SK-N-DZ (cell line): Measurements from ENCODE around the gene MOGAT2.
"Not testable (repeated sequence)": the region's sequence is repeated elsewhere in the genome, so short reads cannot be mapped to it uniquely, and the experiment has no call there.

Source experiments
- DNase-seq: peaks from one replicate; pipeline ENCODE4 v3.0.0-alpha.2; 2015; ENCODE audit warnings: low spot score

MOGAT2 gene

GRCh38 chr11:75719340-75720239, 2.0 kb downstream of the MOGAT2 start:
- no peak for DNase-seq

DNA sequence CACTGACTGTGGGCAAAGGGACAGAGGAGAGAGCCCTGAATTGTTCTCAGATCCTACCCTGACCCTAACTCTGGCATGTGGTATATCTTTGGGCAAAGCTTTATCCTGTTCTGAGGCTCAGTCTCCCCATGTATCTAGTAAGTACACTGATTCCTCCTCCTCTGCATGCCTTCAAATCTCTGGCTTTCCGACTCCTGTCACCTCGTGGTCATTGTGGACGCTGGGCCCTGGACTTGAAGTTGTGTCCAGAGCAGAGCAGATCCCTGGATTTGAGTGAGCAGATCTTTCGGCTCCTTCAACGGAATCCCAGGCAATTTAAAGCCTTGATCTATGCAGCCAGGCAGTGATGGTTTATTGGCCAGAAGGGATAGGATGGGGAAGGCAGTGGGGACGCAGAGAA, 3.0 kb downstream of the MOGAT2 start:
- DNase-seq = no peak

DNA sequence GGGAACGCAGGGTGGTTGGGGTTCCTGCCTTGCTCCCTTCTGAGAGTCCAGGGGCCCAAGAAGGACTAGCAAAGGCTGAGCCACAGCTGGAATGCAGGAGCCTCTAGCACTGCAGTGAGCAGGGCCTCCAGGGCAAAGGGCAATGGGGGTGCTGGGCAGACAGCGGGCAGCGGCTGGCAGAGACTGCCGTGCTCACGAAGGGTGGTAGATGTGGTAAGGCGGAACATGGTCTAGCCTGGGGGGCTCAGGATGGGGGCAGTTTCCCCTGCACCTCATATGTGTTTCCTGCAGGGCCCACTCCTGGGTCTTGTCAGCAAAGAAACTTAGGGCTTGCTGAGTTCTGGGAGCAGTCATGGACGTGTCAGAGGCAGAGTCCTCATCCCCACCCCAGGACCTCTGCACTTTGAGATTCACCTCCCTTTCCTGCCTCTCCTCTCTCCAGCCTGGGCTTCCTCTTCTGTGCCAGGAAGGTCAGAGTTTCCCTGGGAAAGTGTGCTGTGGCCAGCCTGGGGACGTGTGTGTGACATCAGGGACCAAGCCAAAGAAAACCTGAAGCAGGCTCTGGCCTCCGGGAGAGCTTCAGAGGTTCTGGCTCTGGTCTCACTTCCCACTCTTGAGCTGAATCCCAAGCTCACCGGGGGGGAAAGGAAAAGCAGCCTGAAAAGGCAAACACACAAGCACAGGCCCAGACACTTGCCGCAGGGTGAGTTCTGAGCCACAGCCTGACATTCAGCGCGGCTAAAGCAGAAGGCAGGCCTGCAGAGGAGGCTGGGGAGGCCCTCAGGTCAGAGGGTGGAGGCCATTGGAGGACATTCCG, 4.4 kb downstream of the MOGAT2 start:
- DNase-seq = no peak

GRCh38 chr11:75722669-75723042, 5.0 kb downstream of the MOGAT2 start:
- DNase-seq = no peak

DNA sequence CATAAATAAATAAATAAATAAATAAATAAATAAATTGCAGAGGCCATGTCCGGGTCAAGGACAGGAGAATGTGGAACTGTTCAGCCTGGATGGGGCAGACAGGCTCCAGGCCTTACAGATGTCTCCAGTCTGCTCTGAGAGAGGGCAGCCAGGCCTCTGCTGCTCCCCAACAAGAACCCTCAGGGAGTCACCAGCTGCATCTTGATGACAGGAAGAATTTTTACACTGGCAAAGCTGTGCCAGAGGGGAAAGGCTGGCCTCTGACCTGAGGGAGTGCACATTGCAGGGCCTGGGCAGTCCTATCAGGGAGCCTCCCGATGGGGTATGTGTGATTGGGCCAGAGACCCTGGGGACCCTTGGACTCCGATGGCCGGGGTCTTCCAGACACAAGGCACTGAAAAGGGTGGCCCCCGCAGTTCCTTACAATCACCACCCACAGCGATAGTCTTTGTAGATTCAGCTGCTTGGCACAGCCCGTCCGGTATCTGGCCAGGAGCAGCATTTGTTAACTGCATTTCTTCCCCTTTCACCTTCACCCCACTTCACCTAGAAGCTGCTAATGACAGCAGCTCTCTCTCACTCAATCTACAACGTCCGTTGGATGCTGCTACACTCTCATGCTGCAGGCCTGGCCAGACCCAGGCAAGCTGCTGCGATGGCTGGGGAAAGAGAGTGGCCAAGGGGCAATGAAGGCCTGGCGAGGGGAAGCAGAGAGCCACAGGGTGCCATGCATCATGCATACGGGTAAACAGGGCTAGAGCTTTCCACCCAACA, 8.1 kb downstream of the MOGAT2 start:
- DNase-seq = no peak

DNA sequence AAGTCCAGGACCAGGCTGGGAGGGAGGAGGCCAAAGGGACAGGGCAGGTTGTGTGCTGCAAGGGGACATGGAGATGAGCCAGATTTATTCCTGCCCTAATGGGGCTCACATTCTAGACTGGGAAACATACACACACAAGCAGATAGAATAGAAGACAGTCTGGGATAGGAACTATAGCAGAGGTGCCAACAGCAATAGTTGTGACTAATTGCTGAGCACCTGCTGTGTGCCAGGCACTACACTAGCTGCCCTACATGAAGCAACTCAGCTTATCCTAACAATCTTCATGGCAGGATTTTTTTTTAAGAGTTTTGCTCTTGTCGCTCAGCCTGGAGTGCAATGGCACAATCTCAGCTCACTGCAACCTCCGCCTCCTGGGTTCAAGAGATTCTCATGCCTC, 11.4 kb downstream of the MOGAT2 start:
- no peak for DNase-seq

DNA sequence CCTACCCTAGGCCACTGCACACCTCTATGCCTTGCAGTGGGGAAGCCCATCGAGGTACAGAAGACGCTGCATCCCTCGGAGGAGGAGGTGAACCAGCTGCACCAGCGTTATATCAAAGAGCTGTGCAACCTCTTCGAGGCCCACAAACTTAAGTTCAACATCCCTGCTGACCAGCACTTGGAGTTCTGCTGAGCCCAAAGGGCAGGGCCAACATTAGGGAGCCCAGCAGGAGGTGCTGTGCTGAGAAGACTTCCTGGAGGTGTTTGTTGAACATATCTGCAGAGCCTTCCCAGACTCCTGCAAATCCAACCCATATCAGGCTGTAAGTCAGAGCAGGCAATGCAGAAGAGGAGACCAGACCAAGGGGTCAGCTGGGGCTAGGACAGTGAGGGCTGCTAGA, 13.5 kb downstream of the MOGAT2 start:
- no peak for DNase-seq

DNA sequence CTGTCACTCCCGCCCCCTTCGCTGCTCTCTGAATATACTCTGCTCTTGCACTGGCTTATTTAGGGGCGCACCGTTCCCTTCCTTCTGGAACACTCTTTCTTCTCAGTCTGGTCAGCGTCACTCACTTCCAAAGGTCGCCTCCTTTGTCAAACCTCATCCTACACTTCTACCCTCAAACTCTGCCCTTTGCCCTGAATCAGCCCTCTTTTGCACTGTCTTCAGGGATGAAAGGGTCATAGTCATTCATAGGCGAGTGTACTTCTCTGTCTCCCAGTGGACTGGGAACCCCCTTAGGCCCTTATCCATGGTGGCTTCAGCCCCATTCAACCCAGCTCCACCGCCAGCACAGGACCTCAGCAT, 15.4 kb downstream of the MOGAT2 start:
- DNase-seq = no peak

- DNase-seq = no peak
These were observed 15.9 kb downstream of the MOGAT2 start for GRCh38 chr11:75733431-75734107.

DNA sequence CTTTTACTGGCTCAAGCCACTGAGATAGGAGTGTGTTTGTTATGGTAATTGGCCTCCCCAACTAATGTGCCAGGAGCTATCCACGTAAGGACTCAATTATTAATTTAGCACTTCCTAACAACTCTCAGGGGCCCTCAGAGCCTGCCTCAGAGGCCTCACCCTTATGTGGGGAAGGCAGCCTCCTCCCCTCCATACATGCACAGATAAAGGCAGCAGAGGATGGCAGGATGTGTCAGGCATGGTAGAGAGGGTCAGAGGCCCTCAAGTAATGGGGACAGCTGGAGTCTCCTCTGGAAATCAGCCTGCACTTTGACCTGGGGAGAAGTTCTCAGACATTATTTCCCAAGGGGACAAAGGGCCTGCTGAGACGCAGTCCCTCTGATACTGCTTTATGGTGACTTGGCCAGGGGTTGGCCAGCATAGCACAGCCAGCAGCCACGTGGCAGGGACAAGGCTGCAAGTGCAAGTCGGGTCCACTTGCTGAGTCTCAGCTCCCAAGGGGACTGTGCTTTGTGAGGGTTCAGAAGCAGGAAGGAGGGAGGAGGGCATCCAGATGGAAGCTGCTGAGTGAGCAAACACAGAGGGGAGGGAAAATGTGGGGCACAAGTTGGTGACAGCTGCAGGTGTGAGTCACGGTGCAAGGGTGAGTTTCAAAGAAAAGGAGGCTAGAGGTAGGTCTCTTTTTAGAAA, 17.0 kb downstream of the MOGAT2 start:
- DNase-seq = no peak

GRCh38 chr11:75735181-75735845, 17.7 kb downstream of the MOGAT2 start:
- no peak for DNase-seq

DNA sequence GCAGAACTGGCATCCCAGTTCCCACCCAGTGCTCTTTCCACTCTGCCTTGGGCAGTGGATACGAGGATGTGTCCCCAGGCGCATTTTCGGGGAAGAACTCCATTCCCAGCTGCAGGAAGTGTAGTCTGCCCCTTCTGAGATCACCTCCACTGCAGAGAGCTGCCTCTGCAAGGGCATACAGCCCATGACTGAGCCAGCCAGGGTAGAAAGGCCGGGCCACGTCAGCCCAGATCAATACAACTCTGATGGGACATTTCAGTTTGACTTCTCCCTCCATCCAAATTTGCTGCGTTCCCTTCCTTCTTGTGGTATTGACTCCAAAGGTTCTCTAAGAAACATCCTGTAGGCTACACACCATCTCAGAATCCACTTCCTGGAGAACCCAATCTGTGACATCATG, 19.7 kb downstream of the MOGAT2 start:
- no peak for DNase-seq

GRCh38 chr11:75740681-75741080, 23.0 kb downstream of the MOGAT2 start:
- no peak for DNase-seq

DNA sequence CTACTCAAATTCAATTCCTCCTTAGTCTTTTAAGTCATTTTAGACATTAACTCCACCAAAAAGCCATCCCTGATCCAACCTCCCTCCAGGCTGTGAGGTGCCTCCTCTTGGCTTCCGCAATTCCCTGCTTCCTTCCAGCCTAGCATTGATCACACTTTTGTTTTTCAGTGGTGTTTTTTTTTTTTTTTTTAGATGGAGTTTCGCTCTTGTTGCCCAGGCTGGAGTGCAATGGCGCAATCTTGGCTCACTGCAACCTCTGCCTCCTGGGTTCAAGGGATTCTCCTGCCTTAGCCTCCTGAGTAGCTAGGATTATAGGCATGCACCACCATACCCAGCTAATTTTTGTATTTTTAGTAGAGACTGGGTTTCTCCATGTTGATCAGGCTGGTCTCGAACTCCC, 25.5 kb downstream of the MOGAT2 start:
- not testable (repeated sequence) for DNase-seq

GRCh38 chr11:75743711-75744563, 26.3 kb downstream of the MOGAT2 start:
- DNase-seq = no peak

- DNase-seq = no peak
These were observed 28.2 kb downstream of the MOGAT2 start for GRCh38 chr11:75745807-75746206.

DNA sequence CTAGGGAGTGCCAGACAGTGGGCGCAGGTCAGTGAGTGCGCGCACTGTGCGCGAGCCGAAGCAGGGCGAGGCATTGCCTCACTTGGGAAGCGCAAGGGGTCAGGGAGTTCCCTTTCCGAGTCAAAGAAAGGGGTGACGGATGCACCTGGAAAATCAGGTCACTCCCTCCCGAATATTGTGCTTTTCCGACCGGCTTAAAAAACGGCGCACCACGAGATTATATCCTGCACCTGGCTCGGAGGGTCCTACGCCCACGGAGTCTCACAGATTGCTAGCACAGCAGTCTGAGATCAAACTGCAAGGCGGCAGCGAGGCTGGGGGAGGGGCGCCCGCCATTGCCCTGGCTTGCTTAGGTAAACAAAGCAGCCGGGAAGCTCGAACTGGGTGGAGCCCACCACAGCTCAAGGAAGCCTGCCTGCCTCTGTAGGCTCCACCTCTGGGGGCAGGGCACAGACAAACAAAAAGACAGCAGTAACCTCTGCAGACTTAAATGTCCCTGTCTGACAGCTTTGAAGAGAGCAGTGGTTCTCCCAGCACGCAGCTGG, 31.2 kb downstream of the MOGAT2 start:
- not testable (repeated sequence) for DNase-seq

GRCh38 chr11:75754933-75755332, 37.3 kb downstream of the MOGAT2 start:
- not testable (repeated sequence) for DNase-seq

DNA sequence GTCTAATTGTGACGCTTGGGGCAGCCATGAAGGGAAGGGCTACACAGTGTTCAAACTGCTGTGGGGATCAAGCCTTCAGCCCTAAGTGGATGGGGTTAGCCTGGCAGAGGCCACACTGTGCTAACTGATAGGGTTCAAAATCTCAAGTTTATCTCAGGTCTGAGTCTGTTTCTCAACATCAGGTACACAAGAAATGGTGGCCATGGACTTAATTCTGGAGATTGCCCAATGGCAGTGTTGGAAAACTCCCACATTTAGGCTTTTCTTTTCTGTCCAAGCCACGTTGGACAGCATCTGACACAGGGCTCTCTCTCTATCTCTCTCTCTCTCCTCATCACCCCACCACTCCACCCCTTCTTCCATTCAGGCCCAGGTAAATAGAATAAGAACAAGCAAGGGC, 40.0 kb downstream of the MOGAT2 start:
- no peak for DNase-seq
